ENCODE measurements around the gene HAAO. TPM values are rescaled to one million over a fixed set of nuclear protein-coding genes. Genes with fewer than 3 reads are reported as not detected.

Gene HAAO
- total and polyA plus RNA-seq, 7 donors: 0.78 to 4.9 (median 0.93) TPM

- Histone ChIP-seq H3K4me1 (peaks cover under 1% of the 10 kb centered on the region), H3K4me3 (peak overlapping the region; percentile 82), H3K36me3 (ENCODE audit: insufficient read depth in 1 of 2, low read depth in 1 of 2) (no peaks in the 10 kb centered on the region), H3K27me3 (ENCODE audit: insufficient read depth in 3 of 3, low read length in 2 of 3) (no peaks in the 10 kb centered on the region), H3K27ac (peak overlapping the region; percentile 99), H3K9me3 (no peaks in the 10 kb centered on the region)
- intact Hi-C loops (cut with DNase I): no loop called here
- TF ChIP-seq, protein P1, sequence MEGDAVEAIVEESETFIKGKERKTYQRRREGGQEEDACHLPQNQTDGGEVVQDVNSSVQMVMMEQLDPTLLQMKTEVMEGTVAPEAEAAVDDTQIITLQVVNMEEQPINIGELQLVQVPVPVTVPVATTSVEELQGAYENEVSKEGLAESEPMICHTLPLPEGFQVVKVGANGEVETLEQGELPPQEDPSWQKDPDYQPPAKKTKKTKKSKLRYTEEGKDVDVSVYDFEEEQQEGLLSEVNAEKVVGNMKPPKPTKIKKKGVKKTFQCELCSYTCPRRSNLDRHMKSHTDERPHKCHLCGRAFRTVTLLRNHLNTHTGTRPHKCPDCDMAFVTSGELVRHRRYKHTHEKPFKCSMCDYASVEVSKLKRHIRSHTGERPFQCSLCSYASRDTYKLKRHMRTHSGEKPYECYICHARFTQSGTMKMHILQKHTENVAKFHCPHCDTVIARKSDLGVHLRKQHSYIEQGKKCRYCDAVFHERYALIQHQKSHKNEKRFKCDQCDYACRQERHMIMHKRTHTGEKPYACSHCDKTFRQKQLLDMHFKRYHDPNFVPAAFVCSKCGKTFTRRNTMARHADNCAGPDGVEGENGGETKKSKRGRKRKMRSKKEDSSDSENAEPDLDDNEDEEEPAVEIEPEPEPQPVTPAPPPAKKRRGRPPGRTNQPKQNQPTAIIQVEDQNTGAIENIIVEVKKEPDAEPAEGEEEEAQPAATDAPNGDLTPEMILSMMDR (IDR thresholded peaks at IDR 0.05): peak; percentile 0
- DNase-seq (peak; percentile 93 to 97), ATAC-seq (peak; percentile 88 to 91 (median 90))
- WGBS, 3 donors: 0 to 1% (median 0%) methylated on average over 64 to 83 of the region's 83 CpGs
Measured at GRCh38 chr2:42810121-42810970, 18.0 kb upstream of the HAAO start.

- peak in 3 of 4 donors; percentile 63 to 73 (median 70) for ATAC-seq
- no peaks in the 10 kb centered on the region for H3K36me3 ChIP-seq (ENCODE audit: insufficient read depth in 1 of 2, low read depth in 1 of 2)
- H3K9me3 ChIP-seq: no peaks in the 10 kb centered on the region
- 0% methylated on average over 12 to 35 of the region's 35 CpGs for WGBS, 3 donors
- H3K27ac ChIP-seq: peak overlapping the region; percentile 99
- no peaks in the 10 kb centered on the region for H3K27me3 ChIP-seq (ENCODE audit: insufficient read depth in 3 of 3, low read length in 2 of 3)
- TF ChIP-seq, protein P1 (IDR thresholded peaks at IDR 0.05): peak; percentile 45
- H3K4me3 ChIP-seq: peak overlapping the region; percentile 82
- intact Hi-C loops (cut with DNase I): no loop called here
- H3K4me1 ChIP-seq: peaks cover 6% of the 10 kb centered on the region
- DNase-seq: peak; percentile 89 to 94
Measured at GRCh38 chr2:42809819-42810120, 17.4 kb upstream of the HAAO start.

DNA sequence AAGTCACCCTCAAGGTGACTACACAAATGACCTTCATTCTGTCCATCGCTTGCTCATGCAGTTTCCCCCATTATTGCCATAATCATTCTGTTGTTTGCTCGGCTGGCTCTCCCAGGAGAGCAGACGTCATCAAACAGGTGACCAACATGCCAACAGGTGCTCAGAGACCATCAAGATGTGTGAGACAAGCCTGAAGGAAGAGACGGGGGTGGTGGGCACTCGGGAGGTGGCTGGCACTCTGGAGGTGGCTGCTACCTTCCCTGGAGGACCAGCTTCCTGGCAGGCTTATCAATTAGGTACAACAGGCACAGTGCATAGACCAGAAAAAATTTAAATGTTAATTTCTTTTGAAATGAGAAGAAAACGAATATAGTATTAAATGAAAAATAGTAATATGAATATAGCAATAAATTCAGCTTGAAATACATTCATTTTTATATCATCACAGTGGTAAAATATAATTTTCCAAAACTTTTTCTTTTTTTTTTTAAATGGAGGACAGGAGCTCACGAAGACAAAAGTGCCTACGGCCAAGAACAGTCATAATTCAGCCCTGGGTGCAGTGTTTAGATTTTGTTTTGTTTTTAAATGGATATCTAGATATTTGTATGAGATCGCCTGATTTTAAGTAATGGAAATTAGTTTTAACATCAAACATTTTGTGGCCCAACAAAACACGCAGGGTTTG, 16.9 kb upstream of the HAAO start:
- intact Hi-C loops (cut with DNase I): no loop called here
- WGBS, 3 donors: 22 to 31% (median 22%) methylated on average over 10 of the region's 10 CpGs
- no peaks in the 10 kb centered on the region for H3K9me3 ChIP-seq
- TF ChIP-seq, protein P1 (IDR thresholded peaks at IDR 0.05): no peak
- peak in 1 of 2 donors; percentile 20 for DNase-seq
- no peak for ATAC-seq
- peak overlapping the region; percentile 99 for H3K27ac ChIP-seq
- no peaks in the 10 kb centered on the region for H3K36me3 ChIP-seq (ENCODE audit: insufficient read depth in 1 of 2, low read depth in 1 of 2)
- no peaks in the 10 kb centered on the region for H3K27me3 ChIP-seq (ENCODE audit: insufficient read depth in 3 of 3, low read length in 2 of 3)
- peaks cover 7% of the 10 kb centered on the region for H3K4me1 ChIP-seq
- peak overlapping the region; percentile 82 for H3K4me3 ChIP-seq

GRCh38 chr2:42808301-42808700, 15.9 kb upstream of the HAAO start:
- H3K36me3 ChIP-seq (ENCODE audit: insufficient read depth in 1 of 2, low read depth in 1 of 2): no peaks in the 10 kb centered on the region
- DNase-seq: no peak
- H3K27ac ChIP-seq: no peak overlapping the region
- intact Hi-C loops (cut with DNase I): no loop called here
- peaks cover 13% of the 10 kb centered on the region for H3K4me1 ChIP-seq
- H3K27me3 ChIP-seq (ENCODE audit: insufficient read depth in 3 of 3, low read length in 2 of 3): no peaks in the 10 kb centered on the region
- no peak for ATAC-seq
- 90 to 92% (median 90%) methylated on average over 5 of the region's 5 CpGs for WGBS, 3 donors
- H3K4me3 ChIP-seq: no peak overlapping the region
- H3K9me3 ChIP-seq: no peaks in the 10 kb centered on the region
- TF ChIP-seq, protein P1 (IDR thresholded peaks at IDR 0.05): no peak
